NCI-H1694 treated with DMSO at 0.1 percent for 48 hours (cell line): ENCODE data around the gene SP7.
"Not testable (repeated sequence)": the region's sequence is repeated elsewhere in the genome, so short reads cannot be mapped to it uniquely, and the experiment has no call there.

Source experiments
- DNase-seq: peaks from one replicate; lab custom pipeline; 2025; lab: John Stamatoyannopoulos, UW

The SP7 gene

GRCh38 chr12:53346491-53346890 lies 10.3 kb upstream of the SP7 start:
- no peak for DNase-seq

- DNase-seq: peak; percentile 2
These were observed 9.5 kb upstream of the SP7 start for GRCh38 chr12:53345486-53346188.

- peak; percentile 39 for DNase-seq
These were observed 8.8 kb upstream of the SP7 start for GRCh38 chr12:53344824-53345485.

- no peak for DNase-seq
These were observed 8.3 kb upstream of the SP7 start for GRCh38 chr12:53344487-53344823.

- DNase-seq: no peak
These were observed 7.8 kb upstream of the SP7 start for GRCh38 chr12:53343969-53344368.

- no peak for DNase-seq
These were observed 7.3 kb upstream of the SP7 start for GRCh38 chr12:53343449-53343848.

- no peak for DNase-seq
These were observed 4.2 kb upstream of the SP7 start for GRCh38 chr12:53340398-53340797.

- DNase-seq: no peak
These were observed 2.8 kb upstream of the SP7 start for GRCh38 chr12:53338916-53339315.

- DNase-seq: no peak
These were observed 1.9 kb upstream of the SP7 start for GRCh38 chr12:53338017-53338416.

- no peak for DNase-seq
These were observed 1.3 kb downstream of the SP7 start for GRCh38 chr12:53334822-53335221.

GRCh38 chr12:53333845-53334244 lies 2.3 kb downstream of the SP7 start:
- DNase-seq: no peak

GRCh38 chr12:53333289-53333688 lies 2.9 kb downstream of the SP7 start:
- DNase-seq: no peak

- no peak for DNase-seq
These were observed 3.4 kb downstream of the SP7 start for GRCh38 chr12:53332744-53333143.

GRCh38 chr12:53332339-53332738 lies 3.8 kb downstream of the SP7 start:
- DNase-seq: not testable (repeated sequence)

- DNase-seq: no peak
These were observed 5.5 kb downstream of the SP7 start for GRCh38 chr12:53330671-53331070.

GRCh38 chr12:53328043-53328435 lies 8.1 kb downstream of the SP7 start:
- DNase-seq: no peak

- no peak for DNase-seq
These were observed 8.6 kb downstream of the SP7 start for GRCh38 chr12:53327435-53328042.

- DNase-seq: no peak
These were observed 9.5 kb downstream of the SP7 start for GRCh38 chr12:53326460-53327185.

GRCh38 chr12:53325511-53326061 lies 10.6 kb downstream of the SP7 start:
- no peak for DNase-seq

- DNase-seq: peak; percentile 75
These were observed 11.2 kb downstream of the SP7 start for GRCh38 chr12:53324779-53325510.

GRCh38 chr12:53324113-53324778 lies 11.9 kb downstream of the SP7 start:
- no peak for DNase-seq
